ENCODE results near the gene ZBTB4.
"Not testable (repeated sequence)": the region's sequence is repeated elsewhere in the genome, so short reads cannot be mapped to it uniquely, and the experiment has no call there.

ZBTB4 gene

DNA sequence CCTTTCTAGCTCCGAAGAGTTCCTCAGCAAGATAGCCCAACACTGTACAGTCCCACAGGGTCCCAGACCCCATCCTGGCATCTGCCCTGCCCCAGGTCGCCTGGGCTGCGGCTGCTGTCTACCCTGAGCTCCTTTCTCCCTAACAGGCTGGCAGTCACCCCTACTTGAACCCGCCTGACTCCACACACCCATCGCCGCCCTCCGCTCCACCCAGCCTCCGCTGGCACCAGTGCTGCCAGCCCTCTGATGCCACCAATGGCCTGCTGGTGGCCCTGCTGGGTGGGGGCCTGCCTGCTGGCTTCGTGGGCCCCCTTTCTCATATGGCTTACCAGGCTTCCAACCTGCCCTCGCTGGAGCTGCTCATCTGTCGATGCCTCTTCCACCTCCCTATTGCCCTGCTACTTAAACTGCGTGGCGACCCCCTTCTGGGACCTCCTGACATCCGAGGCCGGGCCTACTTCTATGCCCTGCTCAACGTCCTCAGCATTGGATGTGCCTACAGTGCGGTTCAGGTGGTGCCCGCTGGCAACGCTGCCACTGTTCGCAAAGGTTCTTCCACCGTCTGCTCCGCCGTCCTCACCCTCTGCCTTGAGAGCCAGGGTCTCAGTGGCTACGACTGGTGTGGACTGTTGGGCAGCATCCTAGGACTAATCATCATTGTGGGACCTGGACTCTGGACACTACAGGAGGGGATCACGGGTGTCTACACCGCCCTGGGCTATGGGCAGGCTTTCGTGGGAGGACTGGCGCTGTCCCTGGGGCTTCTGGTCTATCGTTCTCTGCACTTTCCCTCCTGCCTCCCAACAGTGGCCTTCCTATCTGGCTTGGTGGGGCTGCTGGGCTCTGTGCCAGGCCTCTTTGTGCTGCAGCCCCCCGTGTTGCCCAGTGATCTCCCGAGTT lies 2.7 kb upstream of the ZBTB4 start:
- peaks cover 74% of the 10 kb centered on the region for H3K79me2 ChIP-seq (ENCODE audit: insufficient read depth, low read length)

DNA sequence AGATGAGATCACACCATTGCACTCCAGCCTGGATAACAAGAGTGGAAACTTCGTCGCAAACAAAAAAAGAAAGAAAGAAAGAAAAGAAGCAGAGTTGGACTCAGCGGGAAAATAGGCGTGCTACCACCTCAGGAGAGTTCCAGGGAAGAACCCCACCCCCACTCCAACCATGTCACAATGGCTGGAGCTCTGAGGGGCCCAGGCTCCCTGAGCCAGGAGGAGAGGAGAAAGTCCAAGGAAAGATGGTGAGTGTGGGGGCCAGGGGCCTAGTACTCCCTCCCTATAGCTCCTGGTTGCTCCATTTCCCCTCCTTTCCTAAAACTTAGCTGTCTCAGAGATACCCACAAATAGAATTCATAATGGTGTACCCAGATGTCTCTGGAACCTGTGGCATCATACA lies 1.8 kb upstream of the ZBTB4 start, which contains the start of gene SLC35G6:
Gene SLC35G6 (plus strand): TSS at position 172 of the 400 bp plus-strand sequence. CDS start 71 bp downstream, at position 243.
- H3K4me1 ChIP-seq (ENCODE audit: insufficient read depth, low read length, poor library complexity, severe bottlenecking) = peaks cover 43% of the 10 kb centered on the region

More for the DNA sequence above, 2.7 kb upstream of the ZBTB4 start:
- not testable (repeated sequence) for H3K9me3 ChIP-seq (ENCODE audit: insufficient read depth, low read depth, low read length); H3K9me2 ChIP-seq (replicated peaks; ENCODE audit: low read depth, low read length); H3K27me3 ChIP-seq (ENCODE audit: insufficient read depth, low read length, poor library complexity, severe bottlenecking); H3K36me3 ChIP-seq (ENCODE audit: insufficient read depth, low read length); H2AFZ ChIP-seq (ENCODE audit: low read length); H3F3A ChIP-seq (ENCODE audit: low read depth)
- H3K9ac ChIP-seq (ENCODE audit: low read depth, low read length, poor library complexity, severe bottlenecking) = peak overlapping the region; percentile 96
- H3K4me2 ChIP-seq (ENCODE audit: low read depth, low read length, poor library complexity, severe bottlenecking) = peak overlapping the region; percentile 76
- peaks cover 42% of the 10 kb centered on the region for H3K4me1 ChIP-seq (ENCODE audit: insufficient read depth, low read length, poor library complexity, severe bottlenecking)
- peak overlapping the region; percentile 91 for H3K4me3 ChIP-seq (ENCODE audit: low read length, poor library complexity, severe bottlenecking)
- H4K20me1 ChIP-seq (ENCODE audit: insufficient read depth, low read length, poor library complexity, severe bottlenecking) = peaks cover 39% of the 10 kb centered on the region

DNA sequence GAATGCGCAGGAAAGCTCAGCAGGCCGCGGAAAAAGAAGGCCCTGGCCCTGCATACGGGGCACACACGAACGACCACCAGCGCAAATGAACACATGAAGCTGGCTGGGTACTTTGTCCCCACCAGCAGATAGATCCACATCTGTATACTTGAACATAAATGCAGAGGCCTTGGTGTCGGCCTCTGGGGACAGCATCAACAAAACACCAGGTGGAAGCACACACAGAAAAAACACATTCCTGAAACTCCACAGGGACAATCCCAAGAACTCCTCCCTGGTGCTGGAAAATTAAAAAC lies 606 bp upstream of the ZBTB4 start:
- Histone ChIP-seq H3F3A (ENCODE audit: low read depth) (no peaks in the 10 kb centered on the region), H2AFZ (ENCODE audit: low read length) (peak overlapping the region; percentile 74), H3K79me2 (ENCODE audit: insufficient read depth, low read length) (peaks cover 74% of the 10 kb centered on the region), H3K4me1 (ENCODE audit: insufficient read depth, low read length, poor library complexity, severe bottlenecking) (peaks cover 42% of the 10 kb centered on the region), H3K9ac (ENCODE audit: low read depth, low read length, poor library complexity, severe bottlenecking) (peak overlapping the region; percentile 95), H3K4me2 (ENCODE audit: low read depth, low read length, poor library complexity, severe bottlenecking) (peak overlapping the region; percentile 91), H3K9me2 (replicated peaks; ENCODE audit: low read depth, low read length) (no peaks in the 10 kb centered on the region), H3K4me3 (ENCODE audit: low read length, poor library complexity, severe bottlenecking) (peak overlapping the region; percentile 82), H4K20me1 (ENCODE audit: insufficient read depth, low read length, poor library complexity, severe bottlenecking) (peaks cover 27% of the 10 kb centered on the region), H3K27me3 (ENCODE audit: insufficient read depth, low read length, poor library complexity, severe bottlenecking) (no peaks in the 10 kb centered on the region), H3K9me3 (ENCODE audit: insufficient read depth, low read depth, low read length) (no peaks in the 10 kb centered on the region), H3K36me3 (ENCODE audit: insufficient read depth, low read length) (no peaks in the 10 kb centered on the region)
- TF ChIP-seq EZH2phosphoT487 (IDR thresholded peaks at IDR 0.05; ENCODE audit: borderline replicate concordance) = no peak
- TF ChIP-seq CTCF (conservative IDR thresholded peaks at IDR 0.05; ENCODE audit: low read length) = no peak

More for the DNA sequence above, 1.8 kb upstream of the ZBTB4 start, which contains the start of gene SLC35G6:
- Histone ChIP-seq H3K4me3 (ENCODE audit: low read length, poor library complexity, severe bottlenecking) (peak within 1 kb of the TSS; percentile 82), H3K79me2 (ENCODE audit: insufficient read depth, low read length) (peaks cover 74% of the 10 kb centered on the region), H3K4me2 (ENCODE audit: low read depth, low read length, poor library complexity, severe bottlenecking) (peak within 1 kb of the TSS; percentile 91), H4K20me1 (ENCODE audit: insufficient read depth, low read length, poor library complexity, severe bottlenecking) (peaks cover 37% of the 10 kb centered on the region), H3K9ac (ENCODE audit: low read depth, low read length, poor library complexity, severe bottlenecking) (peak within 1 kb of the TSS; percentile 95)
- H3K9me2 ChIP-seq (replicated peaks; ENCODE audit: low read depth, low read length); H2AFZ ChIP-seq (ENCODE audit: low read length); H3K9me3 ChIP-seq (ENCODE audit: insufficient read depth, low read depth, low read length); H3K36me3 ChIP-seq (ENCODE audit: insufficient read depth, low read length); H3F3A ChIP-seq (ENCODE audit: low read depth); H3K27me3 ChIP-seq (ENCODE audit: insufficient read depth, low read length, poor library complexity, severe bottlenecking): not testable (repeated sequence)

DNA sequence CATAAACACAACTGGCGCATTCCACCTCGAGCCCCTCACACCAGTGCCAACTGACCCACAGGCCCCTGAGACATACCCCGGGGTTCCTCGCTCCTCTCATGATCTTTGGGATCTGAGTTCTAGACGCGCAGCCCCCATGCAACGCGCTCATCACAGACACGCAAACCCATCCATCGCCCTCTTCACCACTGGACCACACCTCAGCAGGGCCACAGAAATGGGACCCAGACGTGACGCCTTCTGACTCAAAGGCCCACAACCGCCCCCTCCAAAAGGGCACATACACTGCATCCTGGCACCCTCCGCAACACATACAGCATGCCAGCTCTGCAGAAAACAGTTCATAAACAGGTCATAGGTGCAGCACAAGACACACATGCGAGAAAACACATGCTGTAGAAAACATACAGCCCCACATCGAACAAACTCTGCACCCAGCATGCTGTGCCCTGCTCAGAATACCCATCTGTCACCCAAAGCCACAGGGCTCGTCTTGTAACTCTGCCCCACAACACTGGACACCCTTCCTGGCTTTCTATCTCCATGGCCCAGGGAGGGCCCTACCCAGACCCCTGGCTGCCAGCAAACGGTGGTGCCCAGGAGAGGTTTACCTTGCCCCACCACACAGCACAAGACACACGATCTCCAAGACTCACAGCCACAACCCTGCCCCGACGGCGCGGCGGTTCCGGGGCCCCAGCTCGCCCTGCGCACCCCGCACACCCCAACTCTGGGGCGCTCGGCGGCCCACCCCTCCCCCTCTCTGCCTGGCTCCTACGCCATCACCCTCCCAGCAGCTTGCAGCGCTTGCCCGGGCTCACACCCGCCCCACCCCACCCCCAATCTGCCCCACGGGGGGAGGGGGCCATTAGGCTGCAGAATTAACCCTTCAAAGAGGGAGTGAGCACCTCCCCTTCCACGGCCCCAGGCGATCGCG lies 887 bp downstream of the ZBTB4 start:
- TF ChIP-seq EZH2phosphoT487 (IDR thresholded peaks at IDR 0.05; ENCODE audit: borderline replicate concordance) (no peak), CTCF (conservative IDR thresholded peaks at IDR 0.05; ENCODE audit: low read length) (no peak)
- H3K27me3 ChIP-seq (ENCODE audit: insufficient read depth, low read length, poor library complexity, severe bottlenecking) = no peaks in the 10 kb centered on the region

More for the DNA sequence above, 887 bp downstream of the ZBTB4 start:
- Histone ChIP-seq H4K20me1 (ENCODE audit: insufficient read depth, low read length, poor library complexity, severe bottlenecking) (peaks cover 24% of the 10 kb centered on the region), H3K4me2 (ENCODE audit: low read depth, low read length, poor library complexity, severe bottlenecking) (peak overlapping the region; percentile 83), H3F3A (ENCODE audit: low read depth) (no peaks in the 10 kb centered on the region), H3K79me2 (ENCODE audit: insufficient read depth, low read length) (peaks cover 80% of the 10 kb centered on the region), H3K9me2 (replicated peaks; ENCODE audit: low read depth, low read length) (no peaks in the 10 kb centered on the region), H3K9me3 (ENCODE audit: insufficient read depth, low read depth, low read length) (no peaks in the 10 kb centered on the region), H3K36me3 (ENCODE audit: insufficient read depth, low read length) (no peaks in the 10 kb centered on the region), H3K4me1 (ENCODE audit: insufficient read depth, low read length, poor library complexity, severe bottlenecking) (peaks cover 42% of the 10 kb centered on the region), H3K4me3 (ENCODE audit: low read length, poor library complexity, severe bottlenecking) (peak overlapping the region; percentile 82), H2AFZ (ENCODE audit: low read length) (peak overlapping the region; percentile 82), H3K9ac (ENCODE audit: low read depth, low read length, poor library complexity, severe bottlenecking) (peak overlapping the region; percentile 95)
